HG03457 (cell line): ENCODE results near the gene CRTC2.

Experiments
- ATAC-seq: cut with Tn5 transposase; IDR thresholded peaks from one replicate; pipeline ENCODE4 v1.9.1; 2021; ENCODE audit warnings: moderate number of reproducible peaks; ENCODE audit not compliant: unreplicated experiment

CRTC2 gene

GRCh38 chr1:153899509-153899908 is 58.9 kb downstream of the CRTC2 start:
- no peak for ATAC-seq
